Transverse colon (tissue), 4 donors: ENCODE data around the gene COIL.

Experiments used
- EP300 ChIP-seq: sonication (generic); formaldehyde crosslinking; IDR thresholded peaks from one replicate; pipeline ENCODE4 v1.6.1; 2017; ENCODE audit warnings: antibody characterized with exemption, low read depth
- POLR2A ChIP-seq: fragments of 450-650 bp; IDR thresholded peaks from one replicate; pipeline ENCODE4 v1.6.1; 2016; ENCODE audit warnings: antibody characterized with exemption, mild to moderate bottlenecking, moderate library complexity
- POLR2AphosphoS5 ChIP-seq, 3 donors: sonication (generic); formaldehyde crosslinking; IDR thresholded peaks; one replicate each; pipeline ENCODE4 v1.6.1; 2016; ENCODE audit warnings: antibody characterized with exemption in 3 of 3
- TF ChIP-seq, protein P1 (sequence below), 5 experiments: fragments of 200-600 bp in 3 of 5; fragments of 450-650 bp in 2 of 5; sonication (generic) in 3 of 5; IDR thresholded peaks; 1 replicate in 2 of 5; 2 replicates in 3 of 5; pipeline ENCODE4 v1.5.1; 2016 to 2017; ENCODE audit warnings: antibody characterized with exemption in 5 of 5, inconsistent platforms in 3 of 5, mild to moderate bottlenecking in 2 of 5, moderate library complexity in 1 of 5

GRCh38 chr17:56913867-56914580 lies 46.8 kb downstream of the COIL start, which contains the start of gene TRIM25:
- peak; percentile 99 for TF ChIP-seq POLR2A
- TF ChIP-seq, protein P1, sequence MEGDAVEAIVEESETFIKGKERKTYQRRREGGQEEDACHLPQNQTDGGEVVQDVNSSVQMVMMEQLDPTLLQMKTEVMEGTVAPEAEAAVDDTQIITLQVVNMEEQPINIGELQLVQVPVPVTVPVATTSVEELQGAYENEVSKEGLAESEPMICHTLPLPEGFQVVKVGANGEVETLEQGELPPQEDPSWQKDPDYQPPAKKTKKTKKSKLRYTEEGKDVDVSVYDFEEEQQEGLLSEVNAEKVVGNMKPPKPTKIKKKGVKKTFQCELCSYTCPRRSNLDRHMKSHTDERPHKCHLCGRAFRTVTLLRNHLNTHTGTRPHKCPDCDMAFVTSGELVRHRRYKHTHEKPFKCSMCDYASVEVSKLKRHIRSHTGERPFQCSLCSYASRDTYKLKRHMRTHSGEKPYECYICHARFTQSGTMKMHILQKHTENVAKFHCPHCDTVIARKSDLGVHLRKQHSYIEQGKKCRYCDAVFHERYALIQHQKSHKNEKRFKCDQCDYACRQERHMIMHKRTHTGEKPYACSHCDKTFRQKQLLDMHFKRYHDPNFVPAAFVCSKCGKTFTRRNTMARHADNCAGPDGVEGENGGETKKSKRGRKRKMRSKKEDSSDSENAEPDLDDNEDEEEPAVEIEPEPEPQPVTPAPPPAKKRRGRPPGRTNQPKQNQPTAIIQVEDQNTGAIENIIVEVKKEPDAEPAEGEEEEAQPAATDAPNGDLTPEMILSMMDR (IDR thresholded peaks at IDR 0.05): no peak
- no peak for TF ChIP-seq EP300
- peak; percentile 99 for TF ChIP-seq POLR2AphosphoS5 (IDR thresholded peaks at IDR 0.05)
